ENCODE data around the gene WBP1.

GRCh38 chr2:74421221-74421870 is 36.9 kb upstream of the WBP1 start, which contains the start of the genes C2orf81 and WDR54:
- no peak for TF ChIP-seq CTCF (IDR thresholded peaks at IDR 0.05)
- no peak for TF ChIP-seq ZFX (IDR thresholded peaks at IDR 0.05; ENCODE audit: borderline replicate concordance)

Data from 22Rv1 (cell line).